Uterus (tissue), 2 donors: Measurements from ENCODE around the gene CCDC200.

Experiments
- CTCF ChIP-seq, 4 experiments: fragments of 200-600 bp in 2 of 4; fragments of 450-650 bp in 2 of 4; sonication (generic) in 2 of 4; IDR thresholded peaks; one replicate each; pipeline ENCODE4 v1.5.1; 2016 to 2019; ENCODE audit warnings: antibody characterized with exemption in 4 of 4, mild to moderate bottlenecking in 2 of 4, moderate library complexity in 1 of 4
- POLR2A ChIP-seq, 2 donors: fragments of 450-650 bp; IDR thresholded peaks; one replicate each; pipeline ENCODE4 v1.6.1; 2016; ENCODE audit warnings: antibody characterized with exemption in 2 of 2, mild to moderate bottlenecking in 1 of 2, moderate library complexity in 1 of 2

- TF ChIP-seq CTCF (IDR thresholded peaks at IDR 0.05) (no peak), POLR2A (IDR thresholded peaks at IDR 0.05) (no peak)
These were observed 11.4 kb downstream of the CCDC200 start for GRCh38 chr17:43216762-43217613.
